Stimulated activated CD4-positive, alpha-beta T cell treated with anti-CD3 and anti-CD28 coated beads, Interleukin-15, amount 100 ng/mL, for 1 hour (primary cell): ENCODE measurements around the gene SGCA.

Experiments
- DNase-seq, 2 donors: peaks; one replicate each; pipeline ENCODE4 v3.0.0-alpha.2; 2020; ENCODE audit warnings: low read depth in 1 of 2, low spot score in 1 of 2

The SGCA gene

GRCh38 chr17:50181591-50182560 lies 16.1 kb downstream of the SGCA start:
- DNase-seq = no peak

- DNase-seq = no peak
These were observed 17.1 kb downstream of the SGCA start for GRCh38 chr17:50182783-50183420.

- DNase-seq = no peak
These were observed 17.7 kb downstream of the SGCA start for GRCh38 chr17:50183421-50183994.

- no peak for DNase-seq
These were observed 18.3 kb downstream of the SGCA start for GRCh38 chr17:50184064-50184463.

GRCh38 chr17:50184611-50185398 lies 19.0 kb downstream of the SGCA start:
- no peak for DNase-seq

- no peak for DNase-seq
These were observed 20.0 kb downstream of the SGCA start for GRCh38 chr17:50185631-50186471.

GRCh38 chr17:50186661-50187393 lies 21.0 kb downstream of the SGCA start:
- no peak for DNase-seq

- no peak for DNase-seq
These were observed 21.6 kb downstream of the SGCA start for GRCh38 chr17:50187394-50187725.

- DNase-seq = no peak
These were observed 22.1 kb downstream of the SGCA start for GRCh38 chr17:50187751-50188530.

GRCh38 chr17:50188531-50188920 lies 22.7 kb downstream of the SGCA start:
- no peak for DNase-seq

- DNase-seq = no peak
These were observed 23.2 kb downstream of the SGCA start for GRCh38 chr17:50188921-50189549.

GRCh38 chr17:50189550-50190292 lies 23.9 kb downstream of the SGCA start:
- no peak for DNase-seq

GRCh38 chr17:50190293-50190602 lies 24.4 kb downstream of the SGCA start:
- no peak for DNase-seq

- DNase-seq = no peak
These were observed 25.0 kb downstream of the SGCA start for GRCh38 chr17:50190603-50191358.

GRCh38 chr17:50191359-50192143 lies 25.7 kb downstream of the SGCA start:
- DNase-seq = no peak

- DNase-seq = no peak
These were observed 26.4 kb downstream of the SGCA start for GRCh38 chr17:50192144-50192617.
